K562 (cell line): ENCODE data around the gene SIM2. TPM values are rescaled to one million over a fixed set of nuclear protein-coding genes. Genes with fewer than 3 reads are reported as not detected.

Experiments
- ATAC-seq: fragments of 200-7000 bp; cut with Tn5 transposase; 3 replicates; pipeline ENCODE4 v1.9.1; 2020; ENCODE audit warnings: moderate library complexity
- BruUV-seq: library from RNA; stranded (reverse); fragments of 400-500 nt; replicated peaks from 2 replicates; lab custom pipeline; 2021; lab: Mats Ljungman, UMichigan
- CTCF ChIA-PET: fragments of 300-600 bp; formaldehyde crosslinking; extraction: SDS; loops from one replicate; lab custom pipeline; 2021; ENCODE audit warnings: low intra/inter-chr PET ratio; lab: Yijun Ruan, JAX
- POLR2A ChIA-PET: fragments of 300-600, 350-650 bp; sonication (Branson Sonifier 250); formaldehyde crosslinking; extraction: SDS; loops from one replicate; lab custom pipeline; 2021; ENCODE audit warnings: antibody characterized with exemption, inconsistent platforms; lab: Yijun Ruan, JAX
- DNase-seq, 4 experiments: peaks; one replicate each; pipeline versions ENCODE4 v3.0.0 to v3.0.0-alpha.2; 2011 to 2018; ENCODE audit warnings: low spot score in 3 of 4, mixed read lengths in 3 of 4; ENCODE audit errors: extremely low read depth in 1 of 4
- FAIRE-seq: peaks from 2 replicates; lab custom pipeline; 2011; peaks lifted over from hg19 to GRCh38; lab: Jason Lieb, UNC
- H2AFZ ChIP-seq: 2 replicates; pipeline ENCODE4 v1.6.0; 2011; ENCODE audit warnings: low read depth, low read length, control low read depth, inconsistent platforms
- H3K27ac ChIP-seq: fragments of 200-600 bp; 3 replicates; pipeline ENCODE4 v1.8.0; 2011; ENCODE audit warnings: low read depth, mild to moderate bottlenecking, control low read depth, inconsistent platforms, low read length, moderate library complexity, mixed read lengths; ENCODE audit errors: extremely low read depth
- H3K27me3 ChIP-seq, 2 experiments: fragments of 300-600 bp in 1 of 2; 2 replicates in 1 of 2; 3 replicates in 1 of 2; pipeline versions ENCODE4 v1.6.0 to v1.8.0; 2011; ENCODE audit warnings: inconsistent platforms in 2 of 2, low read length in 2 of 2, mild to moderate bottlenecking in 1 of 2, mixed read lengths in 1 of 2, moderate library complexity in 1 of 2; ENCODE audit not compliant: control insufficient read depth in 2 of 2, insufficient read depth in 2 of 2
- H3K36me3 ChIP-seq: fragments of 300-600 bp; 3 replicates; pipeline ENCODE4 v1.8.0; 2011; ENCODE audit warnings: mild to moderate bottlenecking, low read length, inconsistent platforms; ENCODE audit not compliant: control insufficient read depth, insufficient read depth
- H3K4me1 ChIP-seq, 2 experiments: fragments of 200-600 bp in 1 of 2; replicated peaks in 1 of 2; 2 replicates in 1 of 2; 3 replicates in 1 of 2; pipeline versions ENCODE4 v1.5.1 to v1.8.0; 2011; ENCODE audit warnings: inconsistent platforms in 2 of 2, low read length in 2 of 2, mild to moderate bottlenecking in 1 of 2, mixed read lengths in 1 of 2, moderate library complexity in 1 of 2; ENCODE audit not compliant: control insufficient read depth in 2 of 2, insufficient read depth in 2 of 2
- H3K4me2 ChIP-seq: 2 replicates; pipeline ENCODE4 v1.6.1; 2011; ENCODE audit warnings: low read length, control low read depth, inconsistent platforms, mixed read lengths; ENCODE audit not compliant: insufficient read depth
- H3K4me3 ChIP-seq: fragments of 200-600 bp; sonication (generic), shearing (Covaris generic); 2 replicates; pipeline ENCODE4 v1.5.1; 2016; ENCODE audit warnings: control low read depth, inconsistent platforms
- H3K79me2 ChIP-seq: fragments of 200-600 bp; 3 replicates; pipeline ENCODE4 v1.8.0; 2011; ENCODE audit warnings: low read length, inconsistent platforms; ENCODE audit not compliant: control insufficient read depth, insufficient read depth
- H3K9ac ChIP-seq, 2 experiments: 2 replicates each; pipeline versions ENCODE4 v1.6.0 to v1.6.1; 2011; ENCODE audit warnings: low read depth in 2 of 2, low read length in 2 of 2, control low read depth in 1 of 2, inconsistent platforms in 1 of 2, mild to moderate bottlenecking in 1 of 2, mixed read lengths in 1 of 2; ENCODE audit not compliant: insufficient read depth in 1 of 2
- H3K9me1 ChIP-seq: one replicate; pipeline ENCODE4 v1.6.0; 2011; ENCODE audit warnings: inconsistent platforms, mild to moderate bottlenecking, low read length, moderate library complexity; ENCODE audit not compliant: control insufficient read depth, insufficient read depth
- H3K9me3 ChIP-seq: replicated peaks from 2 replicates; pipeline ENCODE4 v1.5.1; 2011; ENCODE audit warnings: low read depth, low read length, inconsistent platforms; ENCODE audit not compliant: control insufficient read depth, insufficient read depth
- H4K20me1 ChIP-seq: replicated peaks from 2 replicates; pipeline ENCODE4 v1.6.1; 2011; ENCODE audit warnings: low read length, inconsistent platforms, mixed read lengths; ENCODE audit not compliant: control insufficient read depth, insufficient read depth
- BCL6 ChIP-seq: fragments of 250-450 bp; sonication (Bioruptor Pico); IDR thresholded peaks from 2 replicates; pipeline ENCODE4 v1.4.0; 2020
- HNRNPL ChIP-seq: fragments of 200-400 bp; formaldehyde crosslinking; IDR thresholded peaks from 2 replicates; pipeline ENCODE4 v1.6.1; 2017; ENCODE audit warnings: low read depth, mild to moderate bottlenecking, low read length
- MCM5 ChIP-seq: fragments of 450-650 bp; IDR thresholded peaks from 2 replicates; pipeline ENCODE4 v1.6.1; 2016; ENCODE audit warnings: low read depth
- PCBP1 ChIP-seq: fragments of 200-400 bp; formaldehyde crosslinking; IDR thresholded peaks from 2 replicates; pipeline ENCODE4 v1.6.1; 2018; ENCODE audit warnings: mild to moderate bottlenecking, low read depth, low read length; ENCODE audit not compliant: poor library complexity, severe bottlenecking
- PHF21A ChIP-seq: fragments of 450-650 bp; IDR thresholded peaks from 2 replicates; pipeline ENCODE4 v1.6.1; 2017; ENCODE audit warnings: low read depth, borderline replicate concordance
- RBM15 ChIP-seq: fragments of 200-400 bp; formaldehyde crosslinking; IDR thresholded peaks from 2 replicates; pipeline ENCODE4 v1.6.1; 2018; ENCODE audit warnings: mild to moderate bottlenecking, low read length, moderate library complexity; ENCODE audit not compliant: insufficient read depth
- SIN3B ChIP-seq: fragments of 450-650 bp; IDR thresholded peaks from 2 replicates; pipeline ENCODE4 v1.6.1; 2017; ENCODE audit warnings: low read depth, mild to moderate bottlenecking, moderate library complexity
- WGBS: fragments of 100-300 bp; shearing (Covaris generic); methylation state at CpG from one replicate; pipeline ENCODE4 v1.1.6; 2016; ENCODE audit warnings: low coverage, mixed read lengths; ENCODE audit not compliant: insufficient coverage; ENCODE audit errors: missing lambda C conversion rate; 5-methylcytosine and 5-hydroxymethylcytosine counted together
- in situ Hi-C: fragments of 300-500 bp; cut with MboI; formaldehyde crosslinking; loops from 4 replicates; pipeline ENCODE4 v1.15.0; 2018; ENCODE audit warnings: inconsistent platforms, mixed read lengths
- intact Hi-C: fragments of 100-400 bp; cut with micrococcal nuclease; formaldehyde crosslinking; loops from 2 replicates; pipeline ENCODE4 v1.14.2; 2022
- polyA plus RNA-seq, 8 experiments: library from polyadenylated mRNA; depleted of rRNA in 4 of 8; stranded (reverse) in 5 of 8; unstranded in 3 of 8; fragments of >200 nt; fragmentation: Nextera tagmentation in 2 of 8; fragmentation: Illumina TruSeq in 1 of 8; extraction: Ambion mirVana in 2 of 8; extraction: Trizol in 1 of 8; gene quantifications; 2 replicates each; pipeline versions ENCODE4 v1.2.1 to v1.2.3, GENCODE V29; 2011 to 2014; ENCODE audit warnings: inconsistent platforms in 1 of 8, missing spikeins in 1 of 8
- total RNA-seq, 7 experiments: library from RNA; depleted of rRNA in 6 of 7; stranded (reverse); fragments of >200 nt in 6 of 7; fragmentation: Illumina TruSeq in 2 of 7; extraction: Trizol in 2 of 7; gene quantifications; 2 replicates each; pipeline versions ENCODE4 v1.2.1 to v1.2.3, GENCODE V29; 2011 to 2021; ENCODE audit warnings: low replicate concordance in 1 of 7
- TF ChIP-seq, protein P1 (sequence below): fragments of 200-800 bp; sonication (Bioruptor generic); IDR thresholded peaks from 2 replicates; pipeline ENCODE4 v1.6.1; 2016; ENCODE audit warnings: missing genetic modification characterization, missing compliant biosample characterization

The SIM2 gene
- total and polyA plus RNA-seq, 9 of the 15 experiments (the other 6 are each of a cell fraction or from before 2014, with no cell fraction given): 0.07 to 0.11 (median 0.08) TPM; not detected in 6

- intact Hi-C loops: no loop called here
These were observed 805 bp downstream of the SIM2 start for GRCh38 chr21:36699546-36700294.

DNA sequence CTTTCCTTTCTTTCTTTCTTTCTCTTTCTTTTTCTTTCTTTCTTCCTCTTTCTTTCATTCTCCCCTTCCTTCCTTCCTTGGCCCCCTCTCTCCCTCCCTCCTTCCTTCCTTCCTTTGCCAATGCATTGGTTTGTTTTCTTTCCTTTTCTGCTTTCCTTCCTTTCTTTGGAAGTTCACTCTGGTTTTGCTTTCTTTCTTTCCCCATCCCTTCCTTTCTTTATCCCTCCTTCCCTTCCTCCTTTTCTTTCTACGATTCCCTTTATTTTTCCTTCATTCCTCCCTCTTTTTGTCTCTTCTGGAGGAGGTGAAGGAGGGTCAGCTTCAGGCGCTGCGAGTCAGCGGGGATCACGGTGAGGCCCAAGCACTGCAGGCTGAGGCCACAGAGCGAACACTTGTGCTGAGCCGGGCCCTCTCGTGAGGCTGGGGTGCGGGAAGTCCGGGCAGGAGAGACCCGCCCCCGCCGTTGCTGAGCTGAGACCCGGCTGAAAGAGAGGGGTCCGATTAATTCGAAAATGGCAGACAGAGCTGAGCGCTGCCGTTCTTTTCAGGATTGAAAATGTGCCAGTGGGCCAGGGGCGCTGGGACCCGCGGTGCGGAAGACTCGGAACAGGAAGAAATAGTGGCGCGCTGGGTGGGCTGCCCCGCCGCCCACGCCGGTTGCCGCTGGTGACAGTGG, 1.5 kb downstream of the SIM2 start:
- FAIRE-seq: no peak
- no peak overlapping the region for H3K4me2 ChIP-seq
- BruUV-seq: no TSS peak
- intact Hi-C loops: no loop called here
- no peaks in the 10 kb centered on the region for H3K9me1 ChIP-seq
- peaks cover 77 to 98% of the 10 kb centered on the region in 2 experiments for H3K27me3 ChIP-seq
- ChIA-PET CTCF (no interaction called here), POLR2A (interaction anchor here (0.6 kb wide), 2 partner anchors 63 to 283 kb away, joined by 3 read pairs; no protein-coding TSS in a partner anchor)
- H2AFZ ChIP-seq: no peak overlapping the region
- peaks cover 0 to 43% of the 10 kb centered on the region in 2 experiments; a peak in 2 of 5 replicates for H3K4me1 ChIP-seq
- no peak overlapping the region for H3K27ac ChIP-seq
- no peaks in the 10 kb centered on the region for H3K36me3 ChIP-seq
- H3K9me3 ChIP-seq: no peaks in the 10 kb centered on the region
- in situ Hi-C loops: no loop called here
- no peak overlapping the region for H3K4me3 ChIP-seq
- H4K20me1 ChIP-seq: peaks cover 8% of the 10 kb centered on the region; the same call in 1 of the 2 replicates
- ATAC-seq: no peak
- no peak for DNase-seq
- H3K9ac ChIP-seq: no peak overlapping the region
- H3K79me2 ChIP-seq: no peaks in the 10 kb centered on the region
- 13% methylated on average over 29 of the region's 30 CpGs for WGBS
- TF ChIP-seq, protein P1, sequence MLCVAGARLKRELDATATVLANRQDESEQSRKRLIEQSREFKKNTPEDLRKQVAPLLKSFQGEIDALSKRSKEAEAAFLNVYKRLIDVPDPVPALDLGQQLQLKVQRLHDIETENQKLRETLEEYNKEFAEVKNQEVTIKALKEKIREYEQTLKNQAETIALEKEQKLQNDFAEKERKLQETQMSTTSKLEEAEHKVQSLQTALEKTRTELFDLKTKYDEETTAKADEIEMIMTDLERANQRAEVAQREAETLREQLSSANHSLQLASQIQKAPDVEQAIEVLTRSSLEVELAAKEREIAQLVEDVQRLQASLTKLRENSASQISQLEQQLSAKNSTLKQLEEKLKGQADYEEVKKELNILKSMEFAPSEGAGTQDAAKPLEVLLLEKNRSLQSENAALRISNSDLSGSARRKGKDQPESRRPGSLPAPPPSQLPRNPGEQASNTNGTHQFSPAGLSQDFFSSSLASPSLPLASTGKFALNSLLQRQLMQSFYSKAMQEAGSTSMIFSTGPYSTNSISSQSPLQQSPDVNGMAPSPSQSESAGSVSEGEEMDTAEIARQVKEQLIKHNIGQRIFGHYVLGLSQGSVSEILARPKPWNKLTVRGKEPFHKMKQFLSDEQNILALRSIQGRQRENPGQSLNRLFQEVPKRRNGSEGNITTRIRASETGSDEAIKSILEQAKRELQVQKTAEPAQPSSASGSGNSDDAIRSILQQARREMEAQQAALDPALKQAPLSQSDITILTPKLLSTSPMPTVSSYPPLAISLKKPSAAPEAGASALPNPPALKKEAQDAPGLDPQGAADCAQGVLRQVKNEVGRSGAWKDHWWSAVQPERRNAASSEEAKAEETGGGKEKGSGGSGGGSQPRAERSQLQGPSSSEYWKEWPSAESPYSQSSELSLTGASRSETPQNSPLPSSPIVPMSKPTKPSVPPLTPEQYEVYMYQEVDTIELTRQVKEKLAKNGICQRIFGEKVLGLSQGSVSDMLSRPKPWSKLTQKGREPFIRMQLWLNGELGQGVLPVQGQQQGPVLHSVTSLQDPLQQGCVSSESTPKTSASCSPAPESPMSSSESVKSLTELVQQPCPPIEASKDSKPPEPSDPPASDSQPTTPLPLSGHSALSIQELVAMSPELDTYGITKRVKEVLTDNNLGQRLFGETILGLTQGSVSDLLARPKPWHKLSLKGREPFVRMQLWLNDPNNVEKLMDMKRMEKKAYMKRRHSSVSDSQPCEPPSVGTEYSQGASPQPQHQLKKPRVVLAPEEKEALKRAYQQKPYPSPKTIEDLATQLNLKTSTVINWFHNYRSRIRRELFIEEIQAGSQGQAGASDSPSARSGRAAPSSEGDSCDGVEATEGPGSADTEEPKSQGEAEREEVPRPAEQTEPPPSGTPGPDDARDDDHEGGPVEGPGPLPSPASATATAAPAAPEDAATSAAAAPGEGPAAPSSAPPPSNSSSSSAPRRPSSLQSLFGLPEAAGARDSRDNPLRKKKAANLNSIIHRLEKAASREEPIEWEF (CRISPR knock-in tag): no peak
- TF ChIP-seq PHF21A: no peak
- no peak for TF ChIP-seq RBM15
- no peak for TF ChIP-seq BCL6 (CRISPR knock-in tag)
- no peak for TF ChIP-seq MCM5
- no peak for TF ChIP-seq SIN3B

More at GRCh38 chr21:36699546-36700294, 805 bp downstream of the SIM2 start:
- CTCF ChIA-PET: no interaction called here
- Histone ChIP-seq H3K79me2 (no peaks in the 10 kb centered on the region), H3K4me1 (peaks cover 0 to 38% of the 10 kb centered on the region in 2 experiments; a peak in 2 of 5 replicates), H3K9ac (no peak overlapping the region; a peak in 1 of 4 replicates), H3K9me3 (no peaks in the 10 kb centered on the region), H4K20me1 (0 out of 2 replicates have a peak, but pooled peaks cover 7% of the 10 kb centered on the region), H3K4me3 (no peak overlapping the region), H2AFZ (no peak overlapping the region), H3K36me3 (no peaks in the 10 kb centered on the region), H3K9me1 (no peaks in the 10 kb centered on the region), H3K27me3 (peaks cover 75 to 95% of the 10 kb centered on the region in 2 experiments), H3K27ac (no peak overlapping the region), H3K4me2 (no peak overlapping the region)
- no peak for ATAC-seq
- FAIRE-seq: no peak
- POLR2A ChIA-PET: interaction anchor here (0.6 kb wide), 1 partner anchor 282 kb away, joined by 3 read pairs; no protein-coding TSS in a partner anchor
- 14% methylated on average over 57 of the region's 67 CpGs for WGBS
- in situ Hi-C loops: no loop called here
- DNase-seq: no peak
- no TSS peak for BruUV-seq
- TF ChIP-seq PCBP1 (peak; percentile 17), HNRNPL (no peak)
